Mesenchymal stem cell (in vitro differentiated cells and primary cell): ENCODE measurements around the gene TTLL9.

ENCODE experiments used
- DNase-seq: peaks from one replicate; pipeline ENCODE4 v3.0.0-alpha.2; 2013
- H2AFZ ChIP-seq: one replicate; pipeline ENCODE4 v1.6.1; 2013; ENCODE audit warnings: low read depth, mild to moderate bottlenecking, control low read depth, inconsistent platforms, low read length, moderate library complexity
- H2AK5ac ChIP-seq: 2 replicates; pipeline ENCODE4 v1.6.1; 2013; ENCODE audit warnings: low read length, moderate library complexity, mild to moderate bottlenecking, inconsistent platforms; ENCODE audit not compliant: severe bottlenecking
- H2BK120ac ChIP-seq: one replicate; pipeline ENCODE4 v1.6.1; 2013; ENCODE audit warnings: low read depth, mild to moderate bottlenecking, inconsistent platforms, low read length, moderate library complexity
- H2BK12ac ChIP-seq, 2 experiments: one replicate each; pipeline ENCODE4 v1.6.1; 2013; ENCODE audit warnings: inconsistent platforms in 2 of 2, low read length in 2 of 2, mild to moderate bottlenecking in 2 of 2, moderate library complexity in 2 of 2, control low read depth in 1 of 2
- H2BK15ac ChIP-seq: one replicate; pipeline ENCODE4 v1.6.1; 2013; ENCODE audit warnings: mild to moderate bottlenecking, low read depth, inconsistent platforms; ENCODE audit not compliant: poor library complexity, severe bottlenecking
- H2BK5ac ChIP-seq: 2 replicates; pipeline ENCODE4 v1.6.1; 2013; ENCODE audit warnings: low read depth, mild to moderate bottlenecking, low read length, control low read depth, inconsistent platforms; ENCODE audit not compliant: poor library complexity, severe bottlenecking
- H3K14ac ChIP-seq, 2 experiments: one replicate each; pipeline ENCODE4 v1.6.1; 2013; ENCODE audit warnings: inconsistent platforms in 2 of 2, low read length in 2 of 2, control low read depth in 1 of 2, mild to moderate bottlenecking in 1 of 2, moderate library complexity in 1 of 2
- H3K18ac ChIP-seq, 2 experiments: one replicate each; pipeline ENCODE4 v1.6.1; 2013; ENCODE audit warnings: inconsistent platforms in 2 of 2, low read length in 2 of 2, control low read depth in 1 of 2, low read depth in 1 of 2, mild to moderate bottlenecking in 1 of 2
- H3K23ac ChIP-seq, 2 experiments: one replicate each; pipeline ENCODE4 v1.6.1; 2013; ENCODE audit warnings: inconsistent platforms in 2 of 2, low read length in 2 of 2, mild to moderate bottlenecking in 2 of 2, moderate library complexity in 2 of 2, control low read depth in 1 of 2
- H3K27ac ChIP-seq: 2 replicates; pipeline ENCODE4 v1.5.1; 2013; ENCODE audit warnings: mild to moderate bottlenecking, moderate library complexity, low read length, control low read depth, inconsistent platforms; ENCODE audit not compliant: poor library complexity, severe bottlenecking
- H3K27me3 ChIP-seq, 2 experiments: 2 replicates each; pipeline versions ENCODE4 v1.6.1 to v1.7.0; 2013; ENCODE audit warnings: low read length in 2 of 2, mild to moderate bottlenecking in 2 of 2, moderate library complexity in 2 of 2, control low read depth in 1 of 2, inconsistent platforms in 1 of 2; ENCODE audit not compliant: control insufficient read depth in 1 of 2, insufficient read depth in 1 of 2
- H3K36me3 ChIP-seq, 2 experiments: 2 replicates each; pipeline versions ENCODE4 v1.6.1 to v1.7.0; 2013; ENCODE audit warnings: low read length in 2 of 2, control low read depth in 1 of 2, inconsistent platforms in 1 of 2, low read depth in 1 of 2, mild to moderate bottlenecking in 1 of 2; ENCODE audit not compliant: insufficient read depth in 2 of 2, control insufficient read depth in 1 of 2
- H3K4ac ChIP-seq, 2 experiments: one replicate each; pipeline ENCODE4 v1.6.1; 2013; ENCODE audit warnings: inconsistent platforms in 2 of 2, low read length in 2 of 2, mild to moderate bottlenecking in 2 of 2, moderate library complexity in 2 of 2, control low read depth in 1 of 2, low read depth in 1 of 2
- H3K4me1 ChIP-seq: 2 replicates; pipeline ENCODE4 v1.6.1; 2013; ENCODE audit warnings: low read depth, low read length, control low read depth; ENCODE audit not compliant: control insufficient read depth, insufficient read depth
- H3K4me2 ChIP-seq: 2 replicates; pipeline ENCODE4 v1.6.1; 2013; ENCODE audit warnings: low read length, mild to moderate bottlenecking, inconsistent platforms; ENCODE audit not compliant: poor library complexity, severe bottlenecking
- H3K4me3 ChIP-seq, 2 experiments: 2 replicates each; pipeline versions ENCODE4 v1.5.1 to v1.7.0; 2013; ENCODE audit warnings: low read length in 2 of 2, mild to moderate bottlenecking in 2 of 2, control low read depth in 1 of 2, low read depth in 1 of 2; ENCODE audit not compliant: insufficient read depth in 1 of 2
- H3K79me1 ChIP-seq: replicated peaks from 2 replicates; pipeline ENCODE4 v1.6.1; 2013; ENCODE audit warnings: mild to moderate bottlenecking, control low read depth, low read length, inconsistent platforms; ENCODE audit not compliant: poor library complexity, severe bottlenecking
- H3K9ac ChIP-seq: 2 replicates; pipeline ENCODE4 v1.7.0; 2013; ENCODE audit warnings: mild to moderate bottlenecking, low read length, moderate library complexity
- H3K9me3 ChIP-seq: 2 replicates; pipeline ENCODE4 v1.7.0; 2013; ENCODE audit warnings: mild to moderate bottlenecking, low read length; ENCODE audit not compliant: control insufficient read depth
- H4K8ac ChIP-seq: one replicate; pipeline ENCODE4 v1.6.1; 2013; ENCODE audit warnings: inconsistent platforms, mild to moderate bottlenecking, low read length, moderate library complexity
- H4K91ac ChIP-seq: one replicate; pipeline ENCODE4 v1.6.1; 2013; ENCODE audit warnings: mild to moderate bottlenecking, low read length, inconsistent platforms
- WGBS: methylation state at CpG from one replicate; pipeline ENCODE4 v1.1.7; 2013; ENCODE audit warnings: mixed read lengths; 5-methylcytosine and 5-hydroxymethylcytosine counted together

TTLL9 gene

GRCh38 chr20:31988430-31989015, 118.1 kb downstream of the TTLL9 start:
- H3K18ac ChIP-seq = no peak overlapping the region
- H2AK5ac ChIP-seq = no peak overlapping the region
- no peak overlapping the region for H3K4me3 ChIP-seq
- H3K4me2 ChIP-seq = no peak overlapping the region
- H2BK15ac ChIP-seq = no peak overlapping the region
- no peak for DNase-seq
- no peak overlapping the region for H4K91ac ChIP-seq
- no peaks in the 10 kb centered on the region for H3K79me1 ChIP-seq
- no peak overlapping the region for H2AFZ ChIP-seq
- H3K23ac ChIP-seq = no peak overlapping the region
- H3K36me3 ChIP-seq = no peaks in the 10 kb centered on the region
- no peak overlapping the region for H4K8ac ChIP-seq
- peak overlapping the region in 1 of 2 experiments; percentile 1 for H3K14ac ChIP-seq
- WGBS = 76% methylated on average over 5 of the region's 5 CpGs
- no peaks in the 10 kb centered on the region for H3K4me1 ChIP-seq
- H3K4ac ChIP-seq = no peak overlapping the region
- no peak overlapping the region for H2BK12ac ChIP-seq
- H3K27ac ChIP-seq = no peak overlapping the region
- H3K27me3 ChIP-seq = peaks cover 44 to 45% of the 10 kb centered on the region in 2 experiments
- H2BK120ac ChIP-seq = no peak overlapping the region
- no peaks in the 10 kb centered on the region for H3K9me3 ChIP-seq
- no peak overlapping the region for H2BK5ac ChIP-seq
- H3K9ac ChIP-seq = no peak overlapping the region

- Histone ChIP-seq H4K91ac (no peak overlapping the region), H3K18ac (no peak overlapping the region), H2BK12ac (no peak overlapping the region), H3K14ac (no peak overlapping the region), H3K4me1 (no peaks in the 10 kb centered on the region), H2BK15ac (no peak overlapping the region), H3K36me3 (no peaks in the 10 kb centered on the region), H2AFZ (no peak overlapping the region), H2AK5ac (no peak overlapping the region), H3K4me3 (no peak overlapping the region), H2BK120ac (no peak overlapping the region), H3K9me3 (no peaks in the 10 kb centered on the region), H3K27ac (no peak overlapping the region), H2BK5ac (no peak overlapping the region), H3K27me3 (peaks cover 48% of the 10 kb centered on the region in 2 experiments), H3K4ac (no peak overlapping the region), H3K9ac (no peak overlapping the region), H3K4me2 (no peak overlapping the region), H3K79me1 (no peaks in the 10 kb centered on the region), H4K8ac (no peak overlapping the region), H3K23ac (no peak overlapping the region)
- no peak for DNase-seq
- 81% methylated on average over 8 of the region's 8 CpGs for WGBS
Measured at GRCh38 chr20:31989030-31989645, 118.7 kb downstream of the TTLL9 start.

GRCh38 chr20:31990641-31991338, 120.4 kb downstream of the TTLL9 start:
- Histone ChIP-seq H2AK5ac (no peak overlapping the region), H2BK15ac (no peak overlapping the region), H3K9me3 (no peaks in the 10 kb centered on the region), H3K23ac (no peak overlapping the region), H3K9ac (no peak overlapping the region), H2BK12ac (no peak overlapping the region), H3K27ac (no peak overlapping the region), H3K14ac (no peak overlapping the region), H3K36me3 (no peaks in the 10 kb centered on the region), H2AFZ (no peak overlapping the region), H2BK120ac (no peak overlapping the region), H2BK5ac (no peak overlapping the region), H4K91ac (no peak overlapping the region), H3K4ac (no peak overlapping the region), H3K18ac (no peak overlapping the region), H3K27me3 (peaks cover 49 to 50% of the 10 kb centered on the region in 2 experiments), H3K4me1 (peaks cover 3% of the 10 kb centered on the region), H4K8ac (no peak overlapping the region), H3K4me2 (no peak overlapping the region), H3K4me3 (no peak overlapping the region), H3K79me1 (no peaks in the 10 kb centered on the region)
- no peak for DNase-seq
- WGBS = 81% methylated on average over 4 of the region's 6 CpGs

- no peak overlapping the region for H3K14ac ChIP-seq
- no peak overlapping the region for H3K9ac ChIP-seq
- no peaks in the 10 kb centered on the region for H3K36me3 ChIP-seq
- no peak overlapping the region for H3K27ac ChIP-seq
- H3K23ac ChIP-seq = no peak overlapping the region
- H2BK12ac ChIP-seq = no peak overlapping the region
- H4K91ac ChIP-seq = no peak overlapping the region
- H3K4me1 ChIP-seq = peaks cover 3% of the 10 kb centered on the region
- H3K27me3 ChIP-seq = peaks cover 53 to 55% of the 10 kb centered on the region in 2 experiments
- H2AFZ ChIP-seq = no peak overlapping the region
- H2AK5ac ChIP-seq = no peak overlapping the region
- no peaks in the 10 kb centered on the region for H3K79me1 ChIP-seq
- no peak overlapping the region for H4K8ac ChIP-seq
- H3K4me3 ChIP-seq = no peak overlapping the region
- DNase-seq = no peak
- H2BK15ac ChIP-seq = no peak overlapping the region
- H3K4me2 ChIP-seq = no peak overlapping the region
- H3K18ac ChIP-seq = no peak overlapping the region
- no peak overlapping the region for H2BK120ac ChIP-seq
- H3K4ac ChIP-seq = no peak overlapping the region
- 60% methylated on average over 1 of the region's 1 CpG for WGBS
- no peaks in the 10 kb centered on the region for H3K9me3 ChIP-seq
- H2BK5ac ChIP-seq = no peak overlapping the region
Measured at GRCh38 chr20:31991339-31991705, 120.9 kb downstream of the TTLL9 start.
